HG03460 (cell line): Measurements from ENCODE around the gene DOCK6.

Experiments
- ATAC-seq: cut with Tn5 transposase; IDR thresholded peaks from one replicate; pipeline ENCODE4 v1.9.1; 2021; ENCODE audit not compliant: unreplicated experiment

Gene DOCK6

GRCh38 chr19:11251217-11251616 lies 11.1 kb downstream of the DOCK6 start:
- ATAC-seq, result no peak

GRCh38 chr19:11248852-11249251 lies 13.5 kb downstream of the DOCK6 start:
- no peak for ATAC-seq

- ATAC-seq, result no peak
These were observed 14.4 kb downstream of the DOCK6 start for GRCh38 chr19:11247934-11248333.

- ATAC-seq, result no peak
These were observed 14.9 kb downstream of the DOCK6 start for GRCh38 chr19:11247391-11247790.

GRCh38 chr19:11246941-11247340 lies 15.4 kb downstream of the DOCK6 start:
- ATAC-seq, result no peak

GRCh38 chr19:11244846-11245589 lies 17.3 kb downstream of the DOCK6 start:
- ATAC-seq, result no peak

- no peak for ATAC-seq
These were observed 18.5 kb downstream of the DOCK6 start for GRCh38 chr19:11243798-11244169.

GRCh38 chr19:11242864-11243797 lies 19.2 kb downstream of the DOCK6 start:
- no peak for ATAC-seq

- ATAC-seq, result no peak
These were observed 20.3 kb downstream of the DOCK6 start for GRCh38 chr19:11242025-11242424.

- no peak for ATAC-seq
These were observed 22.3 kb downstream of the DOCK6 start for GRCh38 chr19:11240008-11240444.

- ATAC-seq, result no peak
These were observed 22.8 kb downstream of the DOCK6 start, which contains the start of gene ANGPTL8 for GRCh38 chr19:11239377-11240000. TSS of gene ANGPTL8 (plus strand) at chr19:11239619. CDS start at chr19:11239638, 19 bp downstream.

- ATAC-seq, result no peak
These were observed 23.4 kb downstream of the DOCK6 start for GRCh38 chr19:11238781-11239376.

- ATAC-seq, result no peak
These were observed 24.3 kb downstream of the DOCK6 start for GRCh38 chr19:11238041-11238440.

GRCh38 chr19:11237321-11237720 lies 25.0 kb downstream of the DOCK6 start:
- ATAC-seq, result no peak

GRCh38 chr19:11236324-11237301 lies 25.7 kb downstream of the DOCK6 start:
- ATAC-seq, result no peak

- no peak for ATAC-seq
These were observed 27.7 kb downstream of the DOCK6 start for GRCh38 chr19:11234486-11235075.

GRCh38 chr19:11233073-11233472 lies 29.3 kb downstream of the DOCK6 start:
- ATAC-seq, result no peak

GRCh38 chr19:11232555-11232954 lies 29.8 kb downstream of the DOCK6 start:
- ATAC-seq, result no peak

- ATAC-seq, result no peak
These were observed 31.5 kb downstream of the DOCK6 start for GRCh38 chr19:11230621-11231386.
